PC-3 (cell line): ENCODE measurements around the gene PSMF1.

Source experiments
- EZH2 ChIP-seq: fragments of 300-600 bp; sonication (generic); IDR thresholded peaks from one replicate; pipeline ENCODE4 v1.6.1; 2017; ENCODE audit warnings: antibody characterized with exemption, mild to moderate bottlenecking, low read length; ENCODE audit not compliant: unreplicated experiment
- TF ChIP-seq, protein P1 (sequence below): fragments of 300-600 bp; sonication (generic); conservative IDR thresholded peaks from 2 replicates; pipeline ENCODE4 v1.5.1; 2017; ENCODE audit warnings: antibody characterized with exemption, low read depth, mild to moderate bottlenecking, low read length

DNA sequence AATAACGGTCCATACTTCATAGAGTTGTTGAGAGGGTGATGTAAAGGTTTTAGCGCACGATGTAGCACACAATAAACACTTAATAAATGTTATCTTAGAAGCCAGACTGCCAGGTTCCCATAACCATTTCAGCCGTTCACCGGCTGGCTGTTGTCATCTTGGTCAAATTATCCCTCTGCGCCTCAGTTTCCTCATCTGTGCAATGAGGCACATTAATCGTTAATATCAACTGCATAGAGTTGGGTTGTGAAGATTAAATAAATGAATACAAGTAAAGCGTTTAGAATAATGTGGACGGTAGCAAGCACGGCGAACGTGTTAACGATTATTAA lies 432 bp upstream of the PSMF1 start:
- TF ChIP-seq, protein P1, sequence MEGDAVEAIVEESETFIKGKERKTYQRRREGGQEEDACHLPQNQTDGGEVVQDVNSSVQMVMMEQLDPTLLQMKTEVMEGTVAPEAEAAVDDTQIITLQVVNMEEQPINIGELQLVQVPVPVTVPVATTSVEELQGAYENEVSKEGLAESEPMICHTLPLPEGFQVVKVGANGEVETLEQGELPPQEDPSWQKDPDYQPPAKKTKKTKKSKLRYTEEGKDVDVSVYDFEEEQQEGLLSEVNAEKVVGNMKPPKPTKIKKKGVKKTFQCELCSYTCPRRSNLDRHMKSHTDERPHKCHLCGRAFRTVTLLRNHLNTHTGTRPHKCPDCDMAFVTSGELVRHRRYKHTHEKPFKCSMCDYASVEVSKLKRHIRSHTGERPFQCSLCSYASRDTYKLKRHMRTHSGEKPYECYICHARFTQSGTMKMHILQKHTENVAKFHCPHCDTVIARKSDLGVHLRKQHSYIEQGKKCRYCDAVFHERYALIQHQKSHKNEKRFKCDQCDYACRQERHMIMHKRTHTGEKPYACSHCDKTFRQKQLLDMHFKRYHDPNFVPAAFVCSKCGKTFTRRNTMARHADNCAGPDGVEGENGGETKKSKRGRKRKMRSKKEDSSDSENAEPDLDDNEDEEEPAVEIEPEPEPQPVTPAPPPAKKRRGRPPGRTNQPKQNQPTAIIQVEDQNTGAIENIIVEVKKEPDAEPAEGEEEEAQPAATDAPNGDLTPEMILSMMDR, result no peak
- TF ChIP-seq EZH2, result no peak
